Gastrocnemius medialis (tissue), 4 donors: ENCODE data around the gene GMPPB. TPM values are rescaled to one million over a fixed set of nuclear protein-coding genes. Genes with fewer than 3 reads are reported as not detected.
"Not testable (repeated sequence)": the region's sequence is repeated elsewhere in the genome, so short reads cannot be mapped to it uniquely, and the experiment has no call there.

Experiments used
- ATAC-seq, 2 donors: fragments of 150-250 bp; one replicate each; pipeline ENCODE4 v1.9.1; 2016
- DNase-seq, 2 donors: peaks; one replicate each; pipeline ENCODE4 v3.0.0-alpha.2; 2019
- H3K27ac ChIP-seq, 4 donors: fragments of 200-600 bp; sonication (generic); 1 replicate in 1 of 4; 2 replicates in 3 of 4; pipeline ENCODE4 v1.5.1; 2016 to 2018; ENCODE audit warnings: mild to moderate bottlenecking in 2 of 4, moderate library complexity in 1 of 4
- H3K27me3 ChIP-seq, 3 donors: fragments of 200-600 bp; sonication (generic) in 2 of 3; 1 replicate in 1 of 3; 2 replicates in 2 of 3; pipeline versions ENCODE4 v1.5.1 to v1.6.0; 2016 to 2019; ENCODE audit warnings: mild to moderate bottlenecking in 1 of 3, moderate library complexity in 1 of 3
- H3K36me3 ChIP-seq, 2 donors: fragments of 200-600 bp; sonication (generic) in 1 of 2; one replicate each; pipeline ENCODE4 v1.5.1; 2017 to 2018
- H3K4me1 ChIP-seq, 2 donors: fragments of 200-600 bp; sonication (generic) in 1 of 2; one replicate each; pipeline ENCODE4 v1.5.1; 2016 to 2017; ENCODE audit warnings: mild to moderate bottlenecking in 2 of 2
- H3K4me3 ChIP-seq, 4 donors: fragments of 200-600 bp; sonication (generic) in 3 of 4; 1 replicate in 1 of 4; 2 replicates in 3 of 4; pipeline ENCODE4 v1.5.1; 2016 to 2019; ENCODE audit warnings: mild to moderate bottlenecking in 2 of 4
- H3K9me3 ChIP-seq, 3 donors: fragments of 200-600 bp; sonication (generic) in 2 of 3; 1 replicate in 1 of 3; 2 replicates in 2 of 3; pipeline ENCODE4 v1.5.1; 2016 to 2019
- POLR2A ChIP-seq, 2 donors: fragments of 450-650 bp; IDR thresholded peaks; one replicate each; pipeline ENCODE4 v1.6.1; 2017; ENCODE audit warnings: antibody characterized with exemption in 2 of 2, mild to moderate bottlenecking in 2 of 2, moderate library complexity in 2 of 2
- in situ Hi-C, 4 donors: fragments of 200-750 bp; cut with MboI; loops; one replicate each; pipeline versions ENCODE4 v1.15.0 to v1.8.0; 2017; ENCODE audit warnings: low sequenced_read_pairs in 4 of 4
- intact Hi-C: fragments of 100-400 bp; cut with DNase I; formaldehyde crosslinking; loops from one replicate; pipeline ENCODE4 v1.15.1; 2023; ENCODE audit warnings: low total_unique reads
- total RNA-seq, 4 donors: library from RNA; depleted of rRNA; stranded (reverse); fragments of >200 nt; gene quantifications; one replicate each; pipeline versions ENCODE4 v1.1.0 to v1.2.3, GENCODE V29; 2016
- TF ChIP-seq, protein P1 (sequence below), 5 experiments: fragments of 450-650 bp in 3 of 5; fragments of 200-600 bp in 2 of 5; sonication (generic) in 2 of 5; IDR thresholded peaks in 4 of 5; conservative IDR thresholded peaks in 1 of 5; 1 replicate in 4 of 5; 2 replicates in 1 of 5; pipeline ENCODE4 v1.5.1; 2016 to 2019; ENCODE audit warnings: antibody characterized with exemption in 5 of 5, mild to moderate bottlenecking in 3 of 5, moderate library complexity in 3 of 5

Gene GMPPB
- total RNA-seq, 4 donors from 2014 or later, result 14.2 to 26.1 (median 17.0) TPM

DNA sequence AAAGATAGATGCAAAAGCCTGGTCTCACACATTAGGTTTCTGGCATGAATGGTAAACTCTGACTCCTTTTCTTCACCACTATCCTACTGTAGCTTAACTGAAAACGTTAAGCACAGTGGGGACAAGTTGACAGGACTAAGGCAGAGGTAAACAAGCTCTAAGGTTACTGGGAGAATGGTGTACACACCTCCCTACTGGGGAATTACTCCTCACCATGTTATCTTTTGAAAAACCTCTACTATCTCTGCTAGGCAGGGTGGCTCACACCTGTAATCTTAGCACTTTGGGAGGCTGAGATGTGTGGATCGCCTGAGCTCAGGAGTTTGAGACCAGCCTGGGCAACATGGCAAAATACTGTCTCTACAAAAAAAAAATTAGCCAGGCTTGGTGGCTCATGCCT is 33.4 kb upstream of the GMPPB start:
- Histone ChIP-seq H3K4me1 (peaks cover 48 to 53% of the 10 kb centered on the region in 2 donors), H3K36me3 (no peaks in the 10 kb centered on the region), H3K9me3 (no peaks in the 10 kb centered on the region), H3K27ac (peak overlapping the region in 1 of 4 donors; percentile 36), H3K4me3 (no peak overlapping the region), H3K27me3 (no peaks in the 10 kb centered on the region)
- peak in 1 of 2 donors; percentile 41 for ATAC-seq
- TF ChIP-seq, protein P1, sequence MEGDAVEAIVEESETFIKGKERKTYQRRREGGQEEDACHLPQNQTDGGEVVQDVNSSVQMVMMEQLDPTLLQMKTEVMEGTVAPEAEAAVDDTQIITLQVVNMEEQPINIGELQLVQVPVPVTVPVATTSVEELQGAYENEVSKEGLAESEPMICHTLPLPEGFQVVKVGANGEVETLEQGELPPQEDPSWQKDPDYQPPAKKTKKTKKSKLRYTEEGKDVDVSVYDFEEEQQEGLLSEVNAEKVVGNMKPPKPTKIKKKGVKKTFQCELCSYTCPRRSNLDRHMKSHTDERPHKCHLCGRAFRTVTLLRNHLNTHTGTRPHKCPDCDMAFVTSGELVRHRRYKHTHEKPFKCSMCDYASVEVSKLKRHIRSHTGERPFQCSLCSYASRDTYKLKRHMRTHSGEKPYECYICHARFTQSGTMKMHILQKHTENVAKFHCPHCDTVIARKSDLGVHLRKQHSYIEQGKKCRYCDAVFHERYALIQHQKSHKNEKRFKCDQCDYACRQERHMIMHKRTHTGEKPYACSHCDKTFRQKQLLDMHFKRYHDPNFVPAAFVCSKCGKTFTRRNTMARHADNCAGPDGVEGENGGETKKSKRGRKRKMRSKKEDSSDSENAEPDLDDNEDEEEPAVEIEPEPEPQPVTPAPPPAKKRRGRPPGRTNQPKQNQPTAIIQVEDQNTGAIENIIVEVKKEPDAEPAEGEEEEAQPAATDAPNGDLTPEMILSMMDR (IDR thresholded peaks at IDR 0.05 in 4 of 5, conservative IDR thresholded peaks at IDR 0.05 in 1 of 5), result no peak
- TF ChIP-seq POLR2A (IDR thresholded peaks at IDR 0.05), result no peak
- intact Hi-C loops (no loop called here), in situ Hi-C loops (no loop called here)
- DNase-seq, result no peak

DNA sequence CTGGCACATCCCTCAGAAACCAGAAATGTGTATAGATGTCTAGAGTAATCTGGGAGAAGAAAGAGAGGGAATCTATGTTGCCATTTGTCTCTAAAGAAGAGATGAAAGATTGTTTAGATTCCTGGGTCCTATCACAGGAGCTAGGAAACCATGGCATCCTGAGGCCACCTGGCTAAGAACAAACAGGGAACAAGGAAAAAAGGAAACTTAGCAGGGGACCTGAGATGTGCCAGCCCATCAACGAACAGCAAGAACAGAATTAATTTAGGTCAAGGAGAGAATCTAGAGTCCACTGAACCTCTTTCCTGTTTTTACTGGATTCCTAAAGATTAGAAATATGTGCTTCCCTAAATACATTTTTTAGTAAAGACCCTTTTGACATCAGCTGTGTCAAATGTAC is 32.3 kb upstream of the GMPPB start:
- no peak overlapping the region for H3K27ac ChIP-seq
- no peaks in the 10 kb centered on the region for H3K36me3 ChIP-seq
- TF ChIP-seq, protein P1 (IDR thresholded peaks at IDR 0.05 in 4 of 5, conservative IDR thresholded peaks at IDR 0.05 in 1 of 5), result no peak
- TF ChIP-seq POLR2A (IDR thresholded peaks at IDR 0.05), result no peak
- no peak for DNase-seq
- no peak for ATAC-seq
- H3K27me3 ChIP-seq, result no peaks in the 10 kb centered on the region
- in situ Hi-C loops (no loop called here), intact Hi-C loops (no loop called here)
- H3K4me3 ChIP-seq, result no peak overlapping the region
- no peaks in the 10 kb centered on the region for H3K9me3 ChIP-seq
- peaks cover 48 to 53% of the 10 kb centered on the region in 2 donors for H3K4me1 ChIP-seq

DNA sequence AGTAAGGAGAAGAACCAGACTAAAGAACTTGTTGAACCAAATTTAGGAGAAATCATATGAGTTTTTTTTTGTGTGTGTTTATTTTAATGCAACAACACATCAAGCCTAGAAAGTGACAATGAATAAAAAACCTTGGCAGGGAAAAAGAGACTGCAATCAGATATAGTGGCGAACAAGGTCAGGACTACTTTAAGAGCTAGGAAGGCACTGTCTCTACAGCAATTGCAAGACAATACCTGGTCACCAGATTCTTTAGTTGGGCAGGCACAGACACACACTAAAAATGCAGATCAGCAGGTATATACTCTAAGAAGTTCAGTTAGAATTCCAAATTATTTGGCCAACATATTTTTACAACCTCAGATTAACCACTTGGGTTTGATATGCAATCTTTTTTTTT is 30.8 kb upstream of the GMPPB start:
- H3K36me3 ChIP-seq, result no peaks in the 10 kb centered on the region
- peak overlapping the region in 1 of 4 donors; percentile 10 for H3K27ac ChIP-seq
- no peaks in the 10 kb centered on the region for H3K27me3 ChIP-seq
- H3K4me1 ChIP-seq, result peaks cover 48 to 61% of the 10 kb centered on the region in 2 donors
- intact Hi-C loops (no loop called here), in situ Hi-C loops (no loop called here)
- DNase-seq (no peak), ATAC-seq (peak; percentile 60 to 63)
- no peaks in the 10 kb centered on the region for H3K9me3 ChIP-seq
- H3K4me3 ChIP-seq, result no peak overlapping the region
- no peak for TF ChIP-seq POLR2A (IDR thresholded peaks at IDR 0.05)
- TF ChIP-seq, protein P1 (IDR thresholded peaks at IDR 0.05 in 4 of 5, conservative IDR thresholded peaks at IDR 0.05 in 1 of 5), result no peak

DNA sequence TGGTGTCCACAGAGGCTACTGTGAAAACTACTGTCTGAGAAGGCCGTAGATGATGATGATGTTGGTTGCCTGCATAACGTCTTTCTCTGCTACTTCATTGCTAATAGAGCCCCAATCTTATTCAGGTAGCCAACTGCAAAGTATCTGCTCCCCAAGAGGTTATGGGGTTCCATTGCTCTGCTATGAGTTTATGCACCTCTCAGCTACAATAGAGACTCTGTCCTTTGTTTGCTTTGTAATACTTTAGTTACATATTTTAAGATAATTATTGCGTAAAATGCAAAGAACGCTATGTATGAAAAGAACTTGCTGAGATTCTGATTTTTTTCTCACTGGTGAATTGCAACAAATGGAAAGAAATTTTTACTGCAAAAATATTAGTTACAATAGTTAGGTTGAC is 27.8 kb upstream of the GMPPB start:
- H3K9me3 ChIP-seq, result no peaks in the 10 kb centered on the region
- H3K36me3 ChIP-seq, result peaks cover 2 to 13% of the 10 kb centered on the region in 2 donors
- DNase-seq, result no peak
- H3K4me1 ChIP-seq, result peaks cover 25 to 34% of the 10 kb centered on the region in 2 donors
- H3K27ac ChIP-seq, result no peak overlapping the region
- H3K4me3 ChIP-seq, result no peak overlapping the region
- H3K27me3 ChIP-seq, result no peaks in the 10 kb centered on the region
- intact Hi-C loops (no loop called here), in situ Hi-C loops (no loop called here)
- ATAC-seq, result no peak
- no peak for TF ChIP-seq POLR2A (IDR thresholded peaks at IDR 0.05)
- TF ChIP-seq, protein P1 (IDR thresholded peaks at IDR 0.05 in 4 of 5, conservative IDR thresholded peaks at IDR 0.05 in 1 of 5), result no peak

DNA sequence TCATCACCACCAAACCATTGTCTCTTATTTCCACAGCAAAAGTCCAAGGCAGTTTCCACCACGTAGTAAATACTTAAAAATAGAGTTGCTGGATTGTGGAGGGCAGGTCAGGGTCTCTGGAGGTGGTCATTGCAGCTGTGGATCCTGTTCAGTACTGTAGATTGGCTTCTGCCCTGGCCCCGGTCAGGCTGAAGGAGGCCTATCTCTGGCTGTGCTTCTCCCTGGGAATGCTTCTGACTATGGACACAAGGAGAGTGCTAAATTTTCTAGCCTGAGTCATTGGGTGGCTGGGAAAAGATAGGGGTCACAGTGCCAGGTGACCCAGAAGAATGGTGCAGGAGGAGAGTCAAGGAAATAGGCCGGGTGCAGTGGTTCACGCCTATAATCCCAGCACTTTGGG is 26.3 kb upstream of the GMPPB start:
- DNase-seq, result no peak
- H3K9me3 ChIP-seq, result no peaks in the 10 kb centered on the region
- H3K4me1 ChIP-seq, result peaks cover 14 to 23% of the 10 kb centered on the region in 2 donors
- H3K4me3 ChIP-seq, result no peak overlapping the region
- ATAC-seq, result peak; percentile 32 to 68
- in situ Hi-C loops, result no loop called here
- no peak for TF ChIP-seq POLR2A (IDR thresholded peaks at IDR 0.05)
- TF ChIP-seq, protein P1 (IDR thresholded peaks at IDR 0.05 in 4 of 5, conservative IDR thresholded peaks at IDR 0.05 in 1 of 5), result no peak
- H3K27ac ChIP-seq, result peak overlapping the region in 2 of 4 donors; percentile 54 to 59
- intact Hi-C loops, result no loop called here
- H3K36me3 ChIP-seq, result peaks cover 2 to 13% of the 10 kb centered on the region in 2 donors
- H3K27me3 ChIP-seq, result no peaks in the 10 kb centered on the region

DNA sequence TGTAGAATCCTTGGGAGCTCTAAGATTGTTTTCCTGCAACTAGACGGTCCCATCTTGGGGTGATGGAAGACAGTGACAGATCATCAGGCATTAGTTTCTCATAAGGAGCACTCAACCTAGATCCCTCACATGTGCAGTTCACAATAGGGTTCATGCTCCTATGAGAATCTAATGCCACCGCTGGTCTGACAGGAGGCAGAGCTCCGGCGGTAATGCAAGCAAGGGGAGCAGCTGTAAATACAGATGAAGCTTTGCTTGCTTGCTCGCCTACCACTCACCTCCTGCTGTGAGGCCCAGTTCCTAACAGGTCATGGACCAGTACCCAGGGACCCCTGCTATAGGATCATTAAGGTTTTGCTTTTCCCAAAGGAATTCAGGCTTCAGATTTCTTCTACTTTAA is 25.1 kb upstream of the GMPPB start:
- H3K9me3 ChIP-seq, ATAC-seq, H3K27ac ChIP-seq, DNase-seq, H3K4me3 ChIP-seq, in situ Hi-C loops, intact Hi-C loops, H3K27me3 ChIP-seq: not testable (repeated sequence)
- Histone ChIP-seq H3K4me1 (peaks cover 3 to 13% of the 10 kb centered on the region in 2 donors), H3K36me3 (peaks cover 2 to 13% of the 10 kb centered on the region in 2 donors)
